Kidney epithelial cell (primary cell): Measurements from ENCODE around the gene PTPN6. TPM values are rescaled to one million over a fixed set of nuclear protein-coding genes. Genes with fewer than 3 reads are reported as not detected.
A peak's percentile ranks its signal among the peaks of the same experiment; 100 is the strongest.

Experiments
- DNase-seq: peaks from one replicate; pipeline ENCODE4 v3.0.0-alpha.2; 2010; ENCODE audit warnings: low read depth
- H3K27me3 ChIP-seq: 2 replicates; pipeline ENCODE4 v1.6.0; 2011; ENCODE audit warnings: low read length; ENCODE audit not compliant: control insufficient read depth, insufficient read depth
- H3K36me3 ChIP-seq: 2 replicates; pipeline ENCODE4 v1.5.1; 2011; ENCODE audit warnings: low read length; ENCODE audit not compliant: control insufficient read depth, insufficient read depth
- H3K4me3 ChIP-seq: 2 replicates; pipeline ENCODE4 v1.5.1; 2011; ENCODE audit warnings: low read depth, mild to moderate bottlenecking, control low read depth, low read length
- CTCF ChIP-seq: IDR thresholded peaks from 2 replicates; pipeline ENCODE4 v1.5.1; 2011; ENCODE audit warnings: mild to moderate bottlenecking, moderate library complexity, low read length, control low read depth, inconsistent platforms; ENCODE audit not compliant: insufficient read depth, poor library complexity, severe bottlenecking
- total RNA-seq: library from RNA; depleted of rRNA; stranded (reverse); fragments of >200 nt; gene quantifications from 2 replicates; pipeline ENCODE4 v1.2.3, GENCODE V29; 2015

The PTPN6 gene
- total RNA-seq, 1 donor from 2014 or later = 31.3 TPM

GRCh38 chr12:6948873-6949594 is 2.1 kb upstream of the PTPN6 start:
- H3K36me3 ChIP-seq = no peaks in the 10 kb centered on the region
- no peak for TF ChIP-seq CTCF
- no peak for DNase-seq
- no peaks in the 10 kb centered on the region for H3K27me3 ChIP-seq
- H3K4me3 ChIP-seq = no peak overlapping the region

- no peak for DNase-seq
- H3K27me3 ChIP-seq = no peaks in the 10 kb centered on the region
- no peaks in the 10 kb centered on the region for H3K36me3 ChIP-seq
- TF ChIP-seq CTCF = peak; percentile 27
- no peak overlapping the region for H3K4me3 ChIP-seq
These were observed 755 bp upstream of the PTPN6 start for GRCh38 chr12:6950401-6950801.

GRCh38 chr12:6951551-6952120 is 480 bp downstream of the PTPN6 start:
- Histone ChIP-seq H3K36me3 (no peaks in the 10 kb centered on the region), H3K4me3 (no peak overlapping the region), H3K27me3 (no peaks in the 10 kb centered on the region)
- no peak for TF ChIP-seq CTCF
- DNase-seq = no peak

- Histone ChIP-seq H3K36me3 (no peaks in the 10 kb centered on the region), H3K27me3 (no peaks in the 10 kb centered on the region), H3K4me3 (no peak overlapping the region)
- TF ChIP-seq CTCF = no peak
- DNase-seq = no peak
These were observed 1.1 kb downstream of the PTPN6 start for GRCh38 chr12:6952121-6952862.

- Histone ChIP-seq H3K27me3 (no peaks in the 10 kb centered on the region), H3K4me3 (no peak overlapping the region), H3K36me3 (no peaks in the 10 kb centered on the region)
- no peak for DNase-seq
- TF ChIP-seq CTCF = no peak
These were observed 1.8 kb downstream of the PTPN6 start for GRCh38 chr12:6952863-6953441.
